GM12801 (cell line): ENCODE measurements around the gene IL20RB.

Source experiments
- CTCF ChIP-seq: IDR thresholded peaks from one replicate; pipeline ENCODE4 v1.5.1; 2011; ENCODE audit warnings: control low read depth; ENCODE audit not compliant: insufficient read length; ENCODE audit errors: extremely low read depth

The IL20RB gene

GRCh38 chr3:136954980-136955780 lies 2.6 kb upstream of the IL20RB start:
- TF ChIP-seq CTCF, result no peak

DNA sequence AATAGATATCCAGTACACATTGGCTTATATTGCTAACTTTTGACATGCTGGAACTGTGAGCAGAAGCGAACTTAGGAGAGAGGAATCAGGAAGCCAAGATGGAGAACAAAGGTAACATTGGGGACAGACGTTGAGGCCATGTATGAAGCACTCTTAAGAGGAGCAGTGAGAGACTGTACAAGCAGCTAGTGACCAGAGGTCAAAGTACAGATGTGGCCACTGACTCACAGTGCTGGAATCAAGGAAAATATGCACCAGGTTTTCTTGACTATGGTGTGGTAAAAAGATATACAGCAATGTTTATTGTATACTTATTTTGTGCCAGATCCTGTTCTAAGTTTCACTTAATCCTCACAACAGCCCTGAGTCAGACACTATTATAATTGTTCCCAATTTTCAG lies 2.0 kb upstream of the IL20RB start:
- no peak for TF ChIP-seq CTCF

- TF ChIP-seq CTCF, result no peak
Measured at GRCh38 chr3:136956971-136957370, 812 bp upstream of the IL20RB start.

GRCh38 chr3:136958939-136959338 lies 1.2 kb downstream of the IL20RB start:
- TF ChIP-seq CTCF, result no peak

- no peak for TF ChIP-seq CTCF
Measured at GRCh38 chr3:136959599-136959998, 1.8 kb downstream of the IL20RB start.

GRCh38 chr3:136960838-136961836 lies 3.4 kb downstream of the IL20RB start:
- no peak for TF ChIP-seq CTCF

DNA sequence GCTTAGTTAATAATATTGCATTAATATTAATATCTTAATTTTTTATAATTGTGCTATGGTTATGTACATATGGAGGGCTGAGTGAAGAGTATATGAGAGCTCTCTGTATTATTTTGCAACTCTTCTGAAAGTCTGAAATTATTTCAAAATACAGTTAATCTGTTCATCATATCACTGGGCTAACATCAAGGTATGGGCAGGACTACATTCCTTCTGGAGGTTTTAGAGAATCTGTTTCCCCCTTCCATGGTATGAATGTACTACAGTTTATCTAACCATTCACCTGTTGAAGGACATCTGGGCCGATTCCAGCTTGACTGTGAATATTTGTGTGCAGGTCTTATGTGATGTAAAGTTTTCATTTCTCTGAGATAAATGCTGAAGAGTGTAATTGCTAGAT lies 5.1 kb downstream of the IL20RB start:
- TF ChIP-seq CTCF, result no peak
